ENCODE data around the gene STK10.

- TF ChIP-seq LEF1 (IDR thresholded peaks at IDR 0.05) (no peak), CEBPG (CRISPR knock-in tag; IDR thresholded peaks at IDR 0.05) (no peak), CEBPG (tag; conservative IDR thresholded peaks at IDR 0.05 in 1 of 2, IDR thresholded peaks at IDR 0.05 in 1 of 2) (no peak), ZNF407 (IDR thresholded peaks at IDR 0.05; ENCODE audit: low read depth) (no peak), SMAD4 (CRISPR knock-in tag; conservative IDR thresholded peaks at IDR 0.05) (no peak), TBP (optimal IDR thresholded peaks at IDR 0.05; ENCODE audit: low read depth, low read length) (no peak), NFATC3 (IDR thresholded peaks at IDR 0.05) (no peak), ATF4 (CRISPR knock-in tag; IDR thresholded peaks at IDR 0.05) (no peak), HNRNPK (IDR thresholded peaks at IDR 0.05; ENCODE audit: low read depth, low read length, poor library complexity, severe bottlenecking) (no peak), TAF15 (IDR thresholded peaks at IDR 0.05; ENCODE audit: low read depth, low read length) (no peak), TAF1 (IDR thresholded peaks at IDR 0.05; ENCODE audit: control insufficient read depth, extremely low read depth, insufficient read depth, low read length, severe bottlenecking) (no peak), GTF2F1 (IDR thresholded peaks at IDR 0.05; ENCODE audit: low read depth, low read length) (no peak), SRSF1 (IDR thresholded peaks at IDR 0.05; ENCODE audit: low read depth, low read length) (no peak)
These were observed 76.2 kb downstream of the STK10 start for GRCh38 chr5:172111852-172112225.
